ENCODE measurements around the gene AGAP1.

AGAP1 gene

GRCh38 chr2:235968616-235969324 is 474.9 kb downstream of the AGAP1 start:
- in situ Hi-C loops (cut with MboI; ENCODE audit: low sequenced_read_pairs), result no loop called here

- in situ Hi-C loops (cut with MboI; ENCODE audit: low sequenced_read_pairs), result no loop called here
Observed at GRCh38 chr2:235970204-235971040, 476.6 kb downstream of the AGAP1 start.

GRCh38 chr2:235976516-235976915 is 482.7 kb downstream of the AGAP1 start:
- in situ Hi-C loops (cut with MboI; ENCODE audit: low sequenced_read_pairs), result no loop called here

DNA sequence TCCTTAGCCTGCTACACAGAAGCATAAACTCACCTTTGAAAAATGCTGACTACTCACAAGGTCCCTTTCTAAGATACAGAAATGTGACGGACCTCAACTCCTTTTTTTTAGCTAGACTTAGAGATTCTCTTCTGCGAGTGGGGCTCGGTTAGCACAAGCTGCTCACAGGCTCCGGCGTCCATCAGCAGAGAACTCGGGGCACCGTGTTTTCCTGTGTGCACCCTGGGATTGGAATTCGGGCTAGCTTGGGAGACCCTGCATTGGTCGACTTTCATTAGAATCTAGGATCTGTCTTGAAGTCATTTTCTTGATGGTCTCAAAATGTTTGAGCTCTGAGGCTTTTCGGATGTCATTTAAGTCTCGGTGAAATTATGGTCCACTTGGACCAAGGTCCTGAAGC is 483.1 kb downstream of the AGAP1 start:
- in situ Hi-C loops (cut with MboI; ENCODE audit: low sequenced_read_pairs), result no loop called here

GRCh38 chr2:235977445-235977844 is 483.6 kb downstream of the AGAP1 start:
- in situ Hi-C loops (cut with MboI; ENCODE audit: low sequenced_read_pairs), result no loop called here

- in situ Hi-C loops (cut with MboI; ENCODE audit: low sequenced_read_pairs), result no loop called here
Observed at GRCh38 chr2:235978022-235978421, 484.2 kb downstream of the AGAP1 start.

DNA sequence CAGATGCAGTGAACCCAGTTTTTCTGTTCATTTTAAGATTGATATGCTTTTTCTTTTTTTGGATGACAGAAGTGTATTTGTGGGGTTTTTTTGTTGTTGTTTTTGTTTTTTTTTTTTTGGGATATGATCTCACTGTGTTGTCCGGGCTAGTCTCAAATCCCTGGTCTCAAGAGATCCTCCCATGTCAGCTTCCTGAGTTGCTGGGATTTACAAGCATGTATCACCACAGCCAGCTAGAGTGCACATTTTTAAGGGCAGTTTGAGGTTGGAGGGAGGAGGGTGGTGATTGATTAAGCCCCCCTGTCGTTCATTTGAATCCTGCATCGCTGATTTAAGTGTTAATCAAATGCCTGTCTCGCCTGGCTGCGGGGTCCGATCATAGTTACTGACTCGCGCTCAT is 485.2 kb downstream of the AGAP1 start:
- in situ Hi-C loops (cut with MboI; ENCODE audit: low sequenced_read_pairs), result no loop called here

- in situ Hi-C loops (cut with MboI; ENCODE audit: low sequenced_read_pairs), result no loop called here
Observed at GRCh38 chr2:235979753-235980435, 486.1 kb downstream of the AGAP1 start.

DNA sequence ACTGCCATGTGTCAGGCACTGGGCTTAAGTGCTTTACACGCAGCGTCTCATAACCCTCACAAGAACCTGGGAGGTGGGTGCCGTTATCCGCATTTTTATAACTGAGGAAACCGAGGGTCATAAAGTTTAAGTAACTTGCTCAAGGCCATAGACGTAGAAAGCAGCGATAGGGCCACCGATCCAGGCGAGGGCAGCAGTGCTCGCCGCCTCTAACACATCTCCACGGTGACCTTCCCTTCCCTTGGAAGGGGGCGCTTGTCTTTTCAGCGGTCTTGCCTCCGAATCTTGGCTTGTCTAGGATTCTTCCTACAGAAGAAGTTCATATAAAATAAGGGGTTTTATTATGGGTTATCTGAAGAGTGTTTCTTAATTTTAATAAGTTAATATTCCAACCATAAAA is 487.8 kb downstream of the AGAP1 start:
- in situ Hi-C loops (cut with MboI; ENCODE audit: low sequenced_read_pairs), result no loop called here

- in situ Hi-C loops (cut with MboI; ENCODE audit: low sequenced_read_pairs), result no loop called here
Observed at GRCh38 chr2:235983016-235983415, 489.2 kb downstream of the AGAP1 start.

- in situ Hi-C loops (cut with MboI; ENCODE audit: low sequenced_read_pairs), result no loop called here
Observed at GRCh38 chr2:235984552-235984951, 490.7 kb downstream of the AGAP1 start.

- in situ Hi-C loops (cut with MboI; ENCODE audit: low sequenced_read_pairs), result no loop called here
Observed at GRCh38 chr2:235986361-235986760, 492.5 kb downstream of the AGAP1 start.

DNA sequence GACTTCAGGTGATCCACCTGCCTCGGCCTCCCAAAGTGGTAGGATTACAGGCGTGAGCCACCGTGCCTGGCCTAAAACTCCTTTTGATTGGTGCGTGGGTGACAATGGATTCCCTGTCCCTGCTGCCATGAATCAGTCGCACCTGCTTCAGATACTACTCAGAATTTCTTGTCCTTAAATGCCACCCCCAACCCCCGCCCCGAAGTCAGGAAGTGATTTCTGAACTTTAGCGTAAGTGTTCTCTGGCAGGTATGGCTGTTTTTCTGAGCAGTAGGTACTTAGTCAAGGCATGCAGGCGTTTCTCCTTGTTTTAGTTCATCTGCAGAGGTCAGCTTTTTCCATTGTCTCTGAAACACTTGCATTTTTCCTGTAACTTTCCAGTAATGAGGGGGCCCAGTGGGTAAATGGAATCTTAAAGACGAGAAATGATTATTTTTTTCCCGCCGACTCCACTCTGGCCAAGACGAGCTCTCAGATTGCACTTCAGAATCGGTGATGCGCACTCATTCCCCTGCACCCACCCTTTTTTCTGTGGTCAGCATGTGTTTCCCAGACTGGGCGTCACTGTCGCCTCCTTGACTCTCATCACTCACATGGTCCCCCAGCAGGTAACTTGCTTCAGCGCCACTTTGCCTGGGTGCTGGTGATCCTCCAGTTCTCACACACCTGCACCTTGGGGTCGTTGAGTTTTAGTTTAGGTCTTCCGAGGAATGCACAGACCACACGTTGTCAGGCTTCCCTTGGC is 494.6 kb downstream of the AGAP1 start:
- in situ Hi-C loops (cut with MboI; ENCODE audit: low sequenced_read_pairs), result no loop called here

DNA sequence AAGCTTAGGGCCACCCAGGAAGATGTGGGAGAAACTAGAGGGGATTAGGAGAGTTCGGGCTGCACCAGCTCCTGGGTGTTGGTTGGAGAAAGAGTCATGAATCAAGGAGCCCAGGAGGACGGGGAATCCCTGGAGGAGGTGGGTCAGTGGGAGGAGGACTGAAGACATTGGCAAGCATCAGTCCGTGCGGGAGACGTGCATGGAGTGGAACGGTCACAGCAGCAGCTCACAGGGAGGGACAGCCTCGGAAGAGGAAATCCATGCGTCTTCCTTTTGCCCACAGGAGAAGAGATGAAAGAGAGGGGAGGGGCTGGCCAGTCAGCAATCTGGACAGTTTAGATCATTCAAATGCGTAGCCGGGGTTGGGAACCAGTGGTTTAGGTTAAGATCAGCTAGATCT is 495.7 kb downstream of the AGAP1 start:
- in situ Hi-C loops (cut with MboI; ENCODE audit: low sequenced_read_pairs), result no loop called here

- in situ Hi-C loops (cut with MboI; ENCODE audit: low sequenced_read_pairs), result no loop called here
Observed at GRCh38 chr2:235990344-235990743, 496.5 kb downstream of the AGAP1 start.

GRCh38 chr2:235992024-235992423 is 498.2 kb downstream of the AGAP1 start:
- in situ Hi-C loops (cut with MboI; ENCODE audit: low sequenced_read_pairs), result no loop called here

DNA sequence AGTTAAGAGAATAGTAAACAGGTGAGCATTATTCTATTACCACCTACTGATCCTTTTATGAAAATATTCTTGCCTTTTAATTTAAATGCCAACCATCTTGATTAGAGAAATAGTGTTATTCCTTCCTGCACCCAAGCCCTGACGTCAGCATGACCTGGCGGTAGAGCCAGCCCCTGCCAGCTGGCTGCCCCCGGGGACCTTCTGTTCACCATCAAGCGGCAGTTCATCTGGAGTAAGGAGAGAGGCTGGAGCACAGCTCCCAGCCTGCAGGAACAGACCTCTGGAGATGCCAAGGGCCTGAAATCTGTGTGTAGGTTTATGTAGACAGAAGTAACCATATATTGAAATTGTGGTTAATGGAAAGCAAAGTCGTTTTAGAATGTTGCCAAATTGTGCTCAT is 502.6 kb downstream of the AGAP1 start:
- in situ Hi-C loops (cut with MboI; ENCODE audit: low sequenced_read_pairs), result no loop called here

- in situ Hi-C loops (cut with MboI; ENCODE audit: low sequenced_read_pairs), result no loop called here
Observed at GRCh38 chr2:235999011-235999410, 505.2 kb downstream of the AGAP1 start.

GRCh38 chr2:236001166-236001828 is 507.5 kb downstream of the AGAP1 start:
- in situ Hi-C loops (cut with MboI; ENCODE audit: low sequenced_read_pairs), result no loop called here

- in situ Hi-C loops (cut with MboI; ENCODE audit: low sequenced_read_pairs), result no loop called here
Observed at GRCh38 chr2:236001854-236002253, 508.0 kb downstream of the AGAP1 start.

DNA sequence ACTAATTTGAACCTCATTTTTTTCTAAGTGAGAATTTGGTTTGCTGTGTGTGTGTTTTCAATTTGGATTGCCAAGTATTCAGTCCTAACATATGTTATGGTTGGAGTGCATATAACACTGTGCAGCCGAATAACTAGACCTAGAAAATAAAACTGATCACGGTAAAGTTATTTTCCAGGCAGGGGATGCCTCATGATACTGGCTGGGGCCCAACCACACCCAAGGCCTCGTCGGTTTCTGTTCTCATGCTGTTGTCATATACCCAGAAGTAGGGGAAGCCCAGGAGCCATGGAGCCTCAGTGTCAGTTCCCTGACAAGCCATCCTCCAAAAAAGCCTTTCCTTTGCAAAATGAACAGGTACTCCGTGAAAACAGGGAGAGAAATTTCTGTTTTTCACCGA is 514.2 kb downstream of the AGAP1 start:
- in situ Hi-C loops (cut with MboI; ENCODE audit: low sequenced_read_pairs), result no loop called here
